A549 (cell line): ENCODE measurements around the gene HBQ1.

Source experiments
- KDM1A ChIP-seq: fragments of 200-600 bp; sonication (generic); IDR thresholded peaks from 2 replicates; pipeline ENCODE4 v1.6.1; 2016; ENCODE audit warnings: low read depth, mild to moderate bottlenecking
- POLR2A ChIP-seq: IDR thresholded peaks from 2 replicates; pipeline ENCODE4 v1.6.1; 2012; ENCODE audit warnings: mild to moderate bottlenecking, low read length
- RAD21 ChIP-seq, 2 experiments: fragments of >200 bp in 1 of 2; sonication (Bioruptor Twin) in 1 of 2; formaldehyde crosslinking in 1 of 2; IDR thresholded peaks in 1 of 2; conservative IDR thresholded peaks in 1 of 2; 2 replicates in 1 of 2; 3 replicates in 1 of 2; pipeline ENCODE4 v1.6.1; 2012 to 2018; ENCODE audit warnings: inconsistent platforms in 1 of 2
- RCOR1 ChIP-seq: fragments of 150-350 bp; IDR thresholded peaks from 2 replicates; pipeline ENCODE4 v1.6.1; 2014; ENCODE audit warnings: antibody characterized with exemption, low read length, low read depth
- TF ChIP-seq, protein P1 (sequence below): fragments of >200 bp; sonication (Bioruptor Twin); formaldehyde crosslinking; IDR thresholded peaks from 3 replicates; pipeline ENCODE4 v1.5.1; 2016
- TF ChIP-seq, protein P2 (sequence below): fragments of 450-650 bp; IDR thresholded peaks from 2 replicates; pipeline ENCODE4 v1.6.1; 2014; ENCODE audit warnings: antibody characterized with exemption
- TF ChIP-seq, protein P3 (sequence below): IDR thresholded peaks from 2 replicates; pipeline ENCODE4 v1.6.1; 2012
- TF ChIP-seq, protein P4 (sequence below): fragments of >200 bp; sonication (Bioruptor Twin); formaldehyde crosslinking; IDR thresholded peaks from 2 replicates; pipeline ENCODE4 v1.6.1; 2016
- TF ChIP-seq, protein P5 (sequence below): IDR thresholded peaks from 2 replicates; pipeline ENCODE4 v1.6.1; 2012
- TF ChIP-seq, protein P6 (sequence below): fragments of 250-450 bp; sonication (Bioruptor Pico); IDR thresholded peaks from 2 replicates; pipeline ENCODE4 v1.5.0; 2021; ENCODE audit warnings: mild to moderate bottlenecking, moderate library complexity, borderline replicate concordance

DNA sequence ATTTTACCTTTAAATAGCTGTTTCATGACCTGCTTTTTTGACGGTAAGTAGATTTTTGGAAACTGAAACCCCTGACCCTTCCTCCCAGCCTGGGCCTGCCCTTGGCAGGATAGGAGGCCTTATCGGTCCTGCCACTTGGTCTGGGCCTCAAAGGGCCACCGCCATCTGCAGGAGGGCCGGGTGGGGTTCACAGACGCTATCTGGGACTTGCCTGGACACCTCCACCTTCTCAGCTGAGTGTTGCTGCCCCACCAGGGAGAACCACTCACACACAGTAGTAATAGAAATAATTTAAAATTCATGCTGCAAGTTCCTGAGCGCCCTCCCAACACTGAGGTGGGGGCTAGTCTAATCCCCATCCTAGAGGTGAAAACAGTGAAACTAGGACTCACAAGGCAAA is 37.2 kb upstream of the HBQ1 start:
- TF ChIP-seq, protein P1, sequence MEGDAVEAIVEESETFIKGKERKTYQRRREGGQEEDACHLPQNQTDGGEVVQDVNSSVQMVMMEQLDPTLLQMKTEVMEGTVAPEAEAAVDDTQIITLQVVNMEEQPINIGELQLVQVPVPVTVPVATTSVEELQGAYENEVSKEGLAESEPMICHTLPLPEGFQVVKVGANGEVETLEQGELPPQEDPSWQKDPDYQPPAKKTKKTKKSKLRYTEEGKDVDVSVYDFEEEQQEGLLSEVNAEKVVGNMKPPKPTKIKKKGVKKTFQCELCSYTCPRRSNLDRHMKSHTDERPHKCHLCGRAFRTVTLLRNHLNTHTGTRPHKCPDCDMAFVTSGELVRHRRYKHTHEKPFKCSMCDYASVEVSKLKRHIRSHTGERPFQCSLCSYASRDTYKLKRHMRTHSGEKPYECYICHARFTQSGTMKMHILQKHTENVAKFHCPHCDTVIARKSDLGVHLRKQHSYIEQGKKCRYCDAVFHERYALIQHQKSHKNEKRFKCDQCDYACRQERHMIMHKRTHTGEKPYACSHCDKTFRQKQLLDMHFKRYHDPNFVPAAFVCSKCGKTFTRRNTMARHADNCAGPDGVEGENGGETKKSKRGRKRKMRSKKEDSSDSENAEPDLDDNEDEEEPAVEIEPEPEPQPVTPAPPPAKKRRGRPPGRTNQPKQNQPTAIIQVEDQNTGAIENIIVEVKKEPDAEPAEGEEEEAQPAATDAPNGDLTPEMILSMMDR, result no peak
- TF ChIP-seq, protein P2, sequence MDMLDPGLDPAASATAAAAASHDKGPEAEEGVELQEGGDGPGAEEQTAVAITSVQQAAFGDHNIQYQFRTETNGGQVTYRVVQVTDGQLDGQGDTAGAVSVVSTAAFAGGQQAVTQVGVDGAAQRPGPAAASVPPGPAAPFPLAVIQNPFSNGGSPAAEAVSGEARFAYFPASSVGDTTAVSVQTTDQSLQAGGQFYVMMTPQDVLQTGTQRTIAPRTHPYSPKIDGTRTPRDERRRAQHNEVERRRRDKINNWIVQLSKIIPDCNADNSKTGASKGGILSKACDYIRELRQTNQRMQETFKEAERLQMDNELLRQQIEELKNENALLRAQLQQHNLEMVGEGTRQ, result no peak
- TF ChIP-seq, protein P3, sequence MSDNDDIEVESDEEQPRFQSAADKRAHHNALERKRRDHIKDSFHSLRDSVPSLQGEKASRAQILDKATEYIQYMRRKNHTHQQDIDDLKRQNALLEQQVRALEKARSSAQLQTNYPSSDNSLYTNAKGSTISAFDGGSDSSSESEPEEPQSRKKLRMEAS, result no peak
- no peak for TF ChIP-seq POLR2A
- no peak for TF ChIP-seq KDM1A
- TF ChIP-seq RCOR1, result no peak
- TF ChIP-seq, protein P4, sequence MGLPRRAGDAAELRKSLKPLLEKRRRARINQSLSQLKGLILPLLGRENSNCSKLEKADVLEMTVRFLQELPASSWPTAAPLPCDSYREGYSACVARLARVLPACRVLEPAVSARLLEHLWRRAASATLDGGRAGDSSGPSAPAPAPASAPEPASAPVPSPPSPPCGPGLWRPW, result no peak
- no peak for TF ChIP-seq RAD21 (conservative IDR thresholded peaks at IDR 0.05 in 1 of 2, IDR thresholded peaks at IDR 0.05 in 1 of 2)
- TF ChIP-seq, protein P5, sequence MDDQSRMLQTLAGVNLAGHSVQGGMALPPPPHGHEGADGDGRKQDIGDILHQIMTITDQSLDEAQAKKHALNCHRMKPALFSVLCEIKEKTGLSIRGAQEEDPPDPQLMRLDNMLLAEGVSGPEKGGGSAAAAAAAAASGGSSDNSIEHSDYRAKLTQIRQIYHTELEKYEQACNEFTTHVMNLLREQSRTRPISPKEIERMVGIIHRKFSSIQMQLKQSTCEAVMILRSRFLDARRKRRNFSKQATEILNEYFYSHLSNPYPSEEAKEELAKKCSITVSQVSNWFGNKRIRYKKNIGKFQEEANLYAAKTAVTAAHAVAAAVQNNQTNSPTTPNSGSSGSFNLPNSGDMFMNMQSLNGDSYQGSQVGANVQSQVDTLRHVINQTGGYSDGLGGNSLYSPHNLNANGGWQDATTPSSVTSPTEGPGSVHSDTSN, result no peak
- TF ChIP-seq, protein P6, sequence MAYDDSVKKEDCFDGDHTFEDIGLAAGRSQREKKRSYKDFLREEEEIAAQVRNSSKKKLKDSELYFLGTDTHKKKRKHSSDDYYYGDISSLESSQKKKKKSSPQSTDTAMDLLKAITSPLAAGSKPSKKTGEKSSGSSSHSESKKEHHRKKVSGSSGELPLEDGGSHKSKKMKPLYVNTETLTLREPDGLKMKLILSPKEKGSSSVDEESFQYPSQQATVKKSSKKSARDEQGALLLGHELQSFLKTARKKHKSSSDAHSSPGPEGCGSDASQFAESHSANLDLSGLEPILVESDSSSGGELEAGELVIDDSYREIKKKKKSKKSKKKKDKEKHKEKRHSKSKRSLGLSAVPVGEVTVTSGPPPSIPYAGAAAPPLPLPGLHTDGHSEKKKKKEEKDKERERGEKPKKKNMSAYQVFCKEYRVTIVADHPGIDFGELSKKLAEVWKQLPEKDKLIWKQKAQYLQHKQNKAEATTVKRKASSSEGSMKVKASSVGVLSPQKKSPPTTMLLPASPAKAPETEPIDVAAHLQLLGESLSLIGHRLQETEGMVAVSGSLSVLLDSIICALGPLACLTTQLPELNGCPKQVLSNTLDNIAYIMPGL (CRISPR knock-in tag), result no peak
